ENCODE measurements around the gene PRRG2. TPM values are rescaled to one million over a fixed set of nuclear protein-coding genes. Genes with fewer than 3 reads are reported as not detected.
"Not testable (repeated sequence)": the region's sequence is repeated elsewhere in the genome, so short reads cannot be mapped to it uniquely, and the experiment has no call there.

Gene PRRG2
- total RNA-seq, 2 donors from 2014 or later = 2.3 to 10.8 TPM

DNA sequence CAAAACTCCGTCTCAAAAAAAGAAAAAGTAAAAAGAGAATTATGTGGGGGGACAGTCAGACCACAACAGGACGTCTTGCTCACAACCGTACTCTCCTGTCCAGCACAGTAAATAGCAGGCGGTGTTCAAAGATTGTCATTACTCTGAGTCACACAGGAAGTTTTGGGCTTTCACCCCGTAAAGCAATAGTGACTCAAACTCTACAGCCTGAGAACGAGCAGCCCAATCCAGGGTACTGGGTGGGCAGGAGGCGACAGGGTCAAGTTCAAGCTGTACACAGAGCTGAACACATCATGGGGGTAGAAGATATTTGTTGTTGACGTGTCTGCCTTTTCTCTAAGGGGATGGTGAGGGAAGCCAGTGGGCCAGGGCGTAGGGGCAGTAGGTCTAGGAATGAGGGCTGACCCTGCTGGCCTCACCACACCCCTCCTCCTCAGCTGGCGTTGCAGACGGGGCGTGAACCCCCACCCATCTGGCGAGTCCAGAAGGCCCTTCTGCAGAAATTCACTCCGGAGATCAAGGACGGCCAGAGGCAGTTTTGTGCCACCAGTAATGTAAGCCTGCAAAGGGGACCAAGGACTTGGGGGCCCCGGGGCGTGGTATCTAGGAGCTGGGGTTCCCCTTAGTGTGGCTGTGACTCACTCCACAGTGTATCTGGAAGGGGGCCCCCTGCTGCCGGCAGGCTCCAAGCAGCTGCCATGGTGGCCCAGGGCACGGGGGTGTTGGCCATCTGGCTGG lies 33.1 kb downstream of the PRRG2 start:
- ATAC-seq (peak; percentile 60 to 84), DNase-seq (ENCODE audit: low spot score in 2 of 2) (no peak)
- Mint-ChIP-seq H3K36me3 (peaks cover 10 to 22% of the 10 kb centered on the region in 2 donors), H3K9me3 (no peaks in the 10 kb centered on the region), H3K27ac (peak overlapping the region; percentile 54 to 91)

DNA sequence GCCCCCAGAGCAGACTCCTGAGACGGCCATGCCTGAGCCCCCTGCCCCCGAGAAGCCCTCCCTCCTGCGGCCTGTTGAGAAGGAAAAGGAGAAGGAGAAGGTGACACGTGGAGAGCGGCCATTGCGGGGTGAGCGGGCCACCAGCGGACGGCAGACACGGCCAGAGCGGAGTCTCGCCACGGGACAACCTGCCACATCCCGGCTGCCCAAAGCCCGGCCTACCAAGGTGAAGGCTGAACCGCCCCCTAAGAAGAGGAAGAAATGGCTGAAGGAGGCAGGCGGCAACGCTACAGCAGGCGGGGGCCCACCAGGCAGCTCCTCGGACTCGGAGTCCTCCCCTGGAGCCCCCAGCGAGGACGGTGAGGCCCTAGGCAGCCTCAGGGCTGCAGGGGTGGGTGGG lies 34.7 kb downstream of the PRRG2 start:
- Mint-ChIP-seq H3K27ac (no peak overlapping the region), H3K9me3 (no peaks in the 10 kb centered on the region), H3K36me3 (peaks cover 10 to 22% of the 10 kb centered on the region in 2 donors)
- no peak for ATAC-seq
- no peak for DNase-seq (ENCODE audit: low spot score in 2 of 2)

DNA sequence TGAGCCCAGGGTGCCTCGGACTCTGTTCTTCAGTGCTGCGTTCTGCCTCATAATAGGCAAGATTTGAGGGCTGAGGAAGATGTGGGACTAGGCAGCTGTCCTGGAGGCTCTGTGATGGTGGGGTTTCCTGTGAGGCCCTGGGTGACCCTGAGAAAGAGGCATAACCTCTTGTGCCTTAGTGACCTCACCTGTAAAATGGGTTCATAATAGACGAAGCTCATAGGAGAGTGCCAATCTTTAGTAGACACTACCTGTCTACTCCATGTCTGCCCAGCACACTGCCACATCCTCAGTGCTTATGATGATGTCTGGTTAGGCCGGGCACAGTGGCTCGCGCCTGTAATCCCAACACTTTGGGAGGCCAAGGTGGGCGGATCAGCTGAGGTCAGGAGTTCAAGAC lies 35.4 kb downstream of the PRRG2 start:
- H3K9me3 Mint-ChIP-seq = no peaks in the 10 kb centered on the region
- no peak overlapping the region for H3K27ac Mint-ChIP-seq
- no peak for DNase-seq (ENCODE audit: low spot score in 2 of 2)
- no peak for ATAC-seq
- peaks cover 10 to 22% of the 10 kb centered on the region in 2 donors for H3K36me3 Mint-ChIP-seq

DNA sequence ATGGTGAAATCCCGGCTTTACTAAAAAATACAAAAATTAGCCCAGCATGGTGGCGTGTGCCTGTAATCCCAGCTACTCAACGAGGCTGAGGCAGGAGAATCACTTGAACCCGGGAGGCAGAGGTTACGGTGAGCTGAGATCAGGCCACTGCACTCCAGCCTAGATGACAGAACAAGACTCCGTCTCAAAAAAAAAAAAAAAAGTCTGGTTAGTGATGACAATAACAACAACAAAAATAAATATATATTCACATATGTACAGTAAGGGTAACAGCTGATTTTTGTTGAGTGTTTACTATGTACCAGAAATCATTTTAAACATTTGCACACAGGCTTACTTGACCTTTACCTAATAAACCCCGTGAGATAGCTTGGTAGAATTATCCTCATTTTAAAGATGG lies 35.8 kb downstream of the PRRG2 start:
- DNase-seq (ENCODE audit: low spot score in 2 of 2) (no peak), ATAC-seq (no peak)
- Mint-ChIP-seq H3K36me3 (peaks cover 10 to 22% of the 10 kb centered on the region in 2 donors), H3K9me3 (no peaks in the 10 kb centered on the region), H3K27ac (no peak overlapping the region)

DNA sequence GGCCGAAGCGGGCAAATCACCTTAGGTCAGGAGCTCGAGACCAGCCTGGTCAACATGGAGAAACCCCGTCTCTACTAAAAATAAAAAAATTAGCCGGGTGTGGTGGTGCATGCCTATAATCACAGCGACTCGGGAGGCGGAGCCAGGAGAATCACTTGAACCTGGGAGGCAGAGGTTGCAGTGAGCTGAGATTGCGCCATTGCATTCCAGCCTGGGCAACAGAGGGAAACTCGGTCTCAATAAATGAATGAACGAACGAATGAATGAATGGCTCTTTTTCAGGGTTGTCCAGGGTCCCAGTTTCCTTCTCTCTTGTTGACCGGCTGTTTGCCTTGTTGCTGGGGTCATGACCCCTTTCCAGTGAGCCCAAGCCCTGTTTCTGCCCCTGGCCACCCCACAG lies 36.7 kb downstream of the PRRG2 start:
- ATAC-seq; DNase-seq (ENCODE audit: low spot score in 2 of 2); H3K27ac Mint-ChIP-seq; H3K9me3 Mint-ChIP-seq: not testable (repeated sequence)
- H3K36me3 Mint-ChIP-seq = peaks cover 10 to 22% of the 10 kb centered on the region in 2 donors

DNA sequence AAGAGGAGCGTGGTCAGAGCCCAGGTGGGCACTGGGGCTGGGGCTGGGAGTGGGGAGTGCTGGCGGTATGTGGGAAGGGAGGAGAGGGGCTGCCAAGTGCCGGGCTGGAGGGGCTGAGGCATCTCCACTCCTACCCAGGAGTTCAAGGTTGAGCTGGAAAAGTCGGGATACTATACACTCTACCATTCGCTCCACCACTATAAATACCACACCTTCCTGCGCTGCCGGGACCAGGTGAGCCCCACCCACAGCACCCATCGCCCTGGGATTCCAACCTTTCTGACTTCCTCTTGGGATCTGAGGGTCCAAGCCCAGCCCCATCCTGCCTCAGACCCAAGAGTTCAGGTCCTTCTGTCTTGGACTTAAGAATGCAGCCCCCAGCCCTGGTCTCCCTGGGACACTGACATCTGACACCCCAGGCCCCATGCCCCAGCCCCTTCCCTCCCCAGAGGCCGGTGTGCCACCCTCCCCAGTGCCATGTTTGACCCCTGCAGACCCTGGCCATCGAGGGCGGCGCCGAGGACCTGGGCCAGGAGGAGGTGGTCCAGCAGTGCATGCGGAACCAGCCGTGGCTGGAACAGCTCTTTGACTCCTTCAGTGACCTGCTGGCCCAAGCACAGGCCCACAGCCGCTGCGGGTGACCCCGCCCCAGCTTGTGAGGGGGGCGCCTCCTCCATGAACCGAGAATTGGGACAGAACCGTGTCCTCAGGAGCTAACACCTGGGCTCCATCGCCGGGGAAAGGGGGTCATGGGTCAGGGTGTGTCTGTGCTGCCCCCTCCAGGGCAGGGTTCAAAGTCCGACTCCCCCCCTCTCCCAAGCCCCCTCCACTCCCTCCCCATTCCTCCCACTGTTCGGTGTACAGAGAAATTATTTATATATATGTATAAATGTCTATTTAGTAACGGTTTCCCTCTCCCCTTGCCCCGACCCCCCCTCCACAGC lies 44.1 kb downstream of the PRRG2 start:
- no peaks in the 10 kb centered on the region for H3K9me3 Mint-ChIP-seq
- no peak for DNase-seq (ENCODE audit: low spot score in 2 of 2)
- ATAC-seq = peak in 1 of 2 donors; percentile 26
- no peaks in the 10 kb centered on the region for H3K36me3 Mint-ChIP-seq
- no peak overlapping the region for H3K27ac Mint-ChIP-seq

DNA sequence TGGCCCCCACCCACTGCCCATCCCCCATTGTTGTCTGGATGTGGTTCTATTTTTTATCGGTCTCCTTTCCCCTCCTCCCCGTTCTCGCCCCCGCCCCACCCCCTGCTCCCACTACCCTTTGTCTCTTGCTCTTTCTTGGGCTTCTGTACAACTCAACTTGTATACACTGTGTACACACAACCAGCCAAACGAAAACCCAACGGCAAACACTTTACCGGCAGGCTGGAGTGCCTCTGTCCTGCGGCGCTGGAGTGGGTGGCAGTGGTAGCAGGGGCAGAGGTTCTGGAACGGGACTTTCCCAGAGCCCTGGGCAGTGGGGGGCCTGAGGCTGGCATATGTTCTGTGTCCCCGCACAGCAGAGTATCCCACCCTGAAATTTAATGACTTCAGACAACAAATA lies 45.1 kb downstream of the PRRG2 start:
- no peaks in the 10 kb centered on the region for H3K36me3 Mint-ChIP-seq
- H3K27ac Mint-ChIP-seq = no peak overlapping the region
- DNase-seq (ENCODE audit: low spot score in 2 of 2) = no peak
- no peaks in the 10 kb centered on the region for H3K9me3 Mint-ChIP-seq
- ATAC-seq = no peak

DNA sequence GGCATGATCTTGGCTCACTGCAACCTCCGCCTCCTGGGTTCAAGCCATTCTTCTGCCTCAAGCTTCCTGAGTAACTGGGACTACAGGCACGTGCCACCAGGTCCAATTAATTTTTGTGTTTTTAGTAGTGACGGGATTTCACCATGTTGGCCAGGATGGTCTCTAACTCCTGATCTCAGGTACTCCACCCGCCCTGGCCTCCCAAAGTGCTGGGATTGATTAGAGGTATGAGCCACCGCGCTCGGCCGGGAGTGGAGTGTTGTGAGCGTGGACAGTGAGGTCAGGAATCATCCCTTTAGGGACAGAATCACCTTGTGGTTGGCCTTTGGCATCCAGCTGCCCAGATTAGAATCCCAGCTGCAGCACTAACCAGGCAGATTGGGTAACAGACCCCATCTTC lies 48.5 kb downstream of the PRRG2 start:
- H3K9me3 Mint-ChIP-seq = no peaks in the 10 kb centered on the region
- H3K36me3 Mint-ChIP-seq = no peaks in the 10 kb centered on the region
- H3K27ac Mint-ChIP-seq = no peak overlapping the region
- DNase-seq (ENCODE audit: low spot score in 2 of 2) = no peak
- no peak for ATAC-seq

DNA sequence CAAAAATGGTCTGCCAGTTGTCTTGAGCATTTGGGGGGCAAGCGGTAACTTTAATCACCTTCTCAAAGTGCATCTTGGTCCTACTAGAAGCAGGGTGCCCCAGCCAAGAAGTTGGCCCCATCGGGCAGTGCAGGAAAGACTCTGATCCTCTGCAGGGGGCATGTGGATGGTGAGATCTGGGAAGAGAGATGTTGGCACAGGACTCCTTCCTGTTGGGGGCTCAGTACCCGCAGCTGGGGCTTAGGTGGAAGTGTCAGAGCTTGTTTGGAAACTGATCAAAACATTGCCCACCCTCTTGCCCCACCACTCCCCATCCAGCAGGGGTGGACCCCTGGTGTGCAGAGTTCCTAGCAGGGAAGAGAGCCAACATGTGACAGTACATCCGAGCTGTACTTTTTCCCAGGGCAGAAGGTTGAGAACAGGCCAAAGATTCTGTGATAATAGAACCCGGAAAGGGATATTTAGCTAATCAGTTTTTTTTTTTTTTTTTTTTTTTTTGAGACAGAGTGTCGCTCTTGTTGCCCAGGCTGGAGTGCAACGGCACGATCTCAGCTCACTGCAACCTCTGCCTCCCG lies 50.0 kb downstream of the PRRG2 start:
- no peak for ATAC-seq
- H3K9me3 Mint-ChIP-seq = no peaks in the 10 kb centered on the region
- no peaks in the 10 kb centered on the region for H3K36me3 Mint-ChIP-seq
- no peak overlapping the region for H3K27ac Mint-ChIP-seq
- DNase-seq (ENCODE audit: low spot score in 2 of 2) = no peak

DNA sequence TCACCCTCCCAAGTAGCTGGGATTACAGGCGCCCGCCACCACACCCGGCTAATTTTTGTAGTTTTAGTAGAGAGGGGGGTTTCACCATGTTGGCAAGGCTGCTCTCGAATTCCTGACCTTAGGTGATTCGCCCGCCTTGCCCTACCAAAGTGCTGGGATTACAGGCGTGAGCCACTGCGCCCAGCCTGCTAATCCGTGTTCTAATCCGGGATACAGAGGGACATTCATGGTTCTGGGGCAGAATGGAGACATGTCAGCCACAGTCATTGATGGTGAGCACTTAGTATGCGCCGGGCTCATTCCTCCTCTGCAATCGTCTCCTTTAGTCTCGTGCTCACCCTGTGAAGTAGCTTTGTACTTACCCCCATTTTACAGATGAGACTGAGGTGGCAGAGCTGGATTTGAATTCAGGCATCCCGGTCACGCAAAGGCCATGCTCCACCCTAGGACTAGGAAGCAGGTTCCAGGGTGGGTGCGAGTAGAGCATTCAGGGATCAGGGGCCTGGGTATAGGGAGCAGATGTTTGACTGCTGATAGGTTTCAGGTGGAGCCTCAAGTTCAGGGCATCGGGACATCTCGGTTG lies 50.6 kb downstream of the PRRG2 start:
- H3K36me3 Mint-ChIP-seq = no peaks in the 10 kb centered on the region
- no peak for DNase-seq (ENCODE audit: low spot score in 2 of 2)
- ATAC-seq = no peak
- no peaks in the 10 kb centered on the region for H3K9me3 Mint-ChIP-seq
- H3K27ac Mint-ChIP-seq = peak overlapping the region in 1 of 2 donors; percentile 81

DNA sequence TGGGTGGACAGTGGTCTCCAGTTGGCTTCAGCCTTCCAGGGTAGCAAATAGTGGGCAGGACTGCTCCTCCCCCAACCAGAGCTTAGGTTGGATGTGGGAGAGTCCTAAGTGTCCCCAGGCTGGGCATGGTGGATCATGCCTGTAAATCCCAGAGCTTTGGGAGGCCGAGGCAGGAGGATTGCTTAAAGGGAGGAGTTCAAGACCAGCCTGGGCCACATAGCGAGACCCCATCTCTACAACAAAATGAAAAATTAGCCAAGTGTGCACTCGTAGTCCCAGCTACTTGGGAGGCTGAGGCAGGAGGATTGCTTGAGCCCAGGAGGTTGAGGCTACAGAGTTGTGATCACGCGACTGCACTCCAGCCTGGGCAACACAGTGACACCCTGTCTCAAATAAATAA lies 51.5 kb downstream of the PRRG2 start:
- Mint-ChIP-seq H3K27ac (peak overlapping the region; percentile 29 to 81), H3K36me3 (no peaks in the 10 kb centered on the region), H3K9me3 (no peaks in the 10 kb centered on the region)
- ATAC-seq = no peak
- no peak for DNase-seq (ENCODE audit: low spot score in 2 of 2)

DNA sequence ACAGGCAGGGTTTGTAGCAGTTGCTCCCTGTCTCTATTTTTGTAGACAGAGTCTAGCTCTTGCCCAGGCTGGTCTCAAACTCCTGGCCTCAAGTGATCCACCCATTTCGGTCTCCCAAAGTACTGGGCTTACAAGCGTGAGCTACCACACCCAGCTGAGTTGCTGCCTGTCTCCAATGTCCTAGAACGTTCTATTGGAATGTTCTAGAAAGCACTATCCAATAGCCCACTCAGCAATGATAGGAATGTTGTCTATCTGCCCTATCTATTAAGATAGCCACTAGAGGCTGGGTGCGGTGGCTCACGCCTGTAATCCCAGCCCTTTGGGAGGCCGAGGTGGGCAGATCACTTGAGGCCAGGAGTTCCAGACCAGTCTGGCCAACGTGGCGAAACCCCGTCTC lies 52.2 kb downstream of the PRRG2 start:
- ATAC-seq; H3K9me3 Mint-ChIP-seq; DNase-seq (ENCODE audit: low spot score in 2 of 2); H3K36me3 Mint-ChIP-seq; H3K27ac Mint-ChIP-seq: not testable (repeated sequence)

DNA sequence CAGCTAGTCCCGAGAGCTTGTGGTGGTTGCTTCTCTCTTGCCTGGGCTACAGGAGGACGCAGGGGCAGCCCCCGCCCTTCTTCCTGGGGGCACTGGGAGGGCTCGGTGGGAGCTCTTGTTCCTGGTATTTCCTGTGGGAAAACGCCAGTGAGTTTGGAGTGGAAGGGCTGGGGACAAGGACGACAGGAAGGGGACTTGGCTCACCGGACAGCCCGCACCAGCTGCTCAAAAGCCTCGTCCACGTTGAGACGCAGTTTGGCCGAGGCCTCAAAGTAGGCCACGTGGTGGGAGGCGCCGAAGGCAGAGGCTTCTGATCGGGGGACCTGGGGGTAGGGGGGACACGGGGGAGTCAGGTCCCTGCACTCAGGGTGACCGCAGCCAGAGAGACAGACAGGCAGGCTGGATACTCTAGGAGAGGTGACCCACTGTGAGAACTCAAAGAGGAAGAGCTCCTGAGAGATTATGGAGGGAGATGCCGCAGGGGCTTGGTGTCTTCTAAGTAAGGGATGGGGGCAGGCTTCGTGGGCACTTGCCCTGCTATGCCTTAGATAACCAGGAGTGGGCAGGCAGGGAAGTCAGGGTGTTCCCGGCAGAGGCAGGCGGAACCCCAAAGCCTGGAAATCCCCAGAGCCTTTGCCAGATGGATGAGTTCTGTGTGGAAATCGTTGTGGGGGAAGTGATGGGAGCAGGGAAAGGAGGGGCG lies 54.6 kb downstream of the PRRG2 start:
- Mint-ChIP-seq H3K27ac (peak overlapping the region; percentile 55 to 57), H3K36me3 (peaks cover 3 to 5% of the 10 kb centered on the region in 2 donors), H3K9me3 (no peaks in the 10 kb centered on the region)
- ATAC-seq (no peak), DNase-seq (ENCODE audit: low spot score in 2 of 2) (no peak)

DNA sequence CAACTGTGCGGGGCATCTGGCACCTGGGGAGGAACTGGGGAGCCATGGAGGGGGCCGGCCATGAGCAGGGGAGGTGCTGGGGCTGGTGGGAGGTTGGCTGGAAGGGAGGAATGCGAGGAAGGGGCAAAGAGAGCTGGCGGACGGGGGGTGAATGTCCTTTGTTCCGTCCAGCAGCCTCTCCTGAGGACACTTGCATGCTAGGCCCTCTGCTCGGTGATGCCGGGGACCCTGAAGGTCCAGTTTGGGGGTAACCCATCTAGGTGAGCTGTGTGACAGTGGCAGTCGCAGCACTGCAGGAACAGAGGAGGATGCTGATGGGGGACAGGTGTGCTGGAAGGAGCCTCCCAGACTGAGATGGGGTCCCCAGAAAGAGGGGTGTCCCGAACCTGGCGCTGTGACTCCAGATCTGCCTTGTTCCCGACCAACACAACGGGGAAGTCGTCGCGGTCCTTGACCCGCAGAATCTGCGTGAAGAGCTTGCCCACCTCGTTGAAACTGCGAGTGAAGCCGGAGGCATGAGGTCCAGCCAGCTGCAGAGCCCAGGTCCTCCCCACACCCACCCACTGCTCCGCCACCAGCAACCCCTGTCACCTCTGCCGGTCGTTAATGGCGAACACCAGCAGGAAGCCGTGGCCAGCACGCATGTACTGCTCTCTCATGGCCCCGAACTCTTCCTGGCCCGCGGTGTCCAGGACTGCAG lies 55.3 kb downstream of the PRRG2 start:
- no peaks in the 10 kb centered on the region for H3K9me3 Mint-ChIP-seq
- H3K36me3 Mint-ChIP-seq = peaks cover 7 to 8% of the 10 kb centered on the region in 2 donors
- ATAC-seq (no peak), DNase-seq (ENCODE audit: low spot score in 2 of 2) (no peak)
- H3K27ac Mint-ChIP-seq = no peak overlapping the region

DNA sequence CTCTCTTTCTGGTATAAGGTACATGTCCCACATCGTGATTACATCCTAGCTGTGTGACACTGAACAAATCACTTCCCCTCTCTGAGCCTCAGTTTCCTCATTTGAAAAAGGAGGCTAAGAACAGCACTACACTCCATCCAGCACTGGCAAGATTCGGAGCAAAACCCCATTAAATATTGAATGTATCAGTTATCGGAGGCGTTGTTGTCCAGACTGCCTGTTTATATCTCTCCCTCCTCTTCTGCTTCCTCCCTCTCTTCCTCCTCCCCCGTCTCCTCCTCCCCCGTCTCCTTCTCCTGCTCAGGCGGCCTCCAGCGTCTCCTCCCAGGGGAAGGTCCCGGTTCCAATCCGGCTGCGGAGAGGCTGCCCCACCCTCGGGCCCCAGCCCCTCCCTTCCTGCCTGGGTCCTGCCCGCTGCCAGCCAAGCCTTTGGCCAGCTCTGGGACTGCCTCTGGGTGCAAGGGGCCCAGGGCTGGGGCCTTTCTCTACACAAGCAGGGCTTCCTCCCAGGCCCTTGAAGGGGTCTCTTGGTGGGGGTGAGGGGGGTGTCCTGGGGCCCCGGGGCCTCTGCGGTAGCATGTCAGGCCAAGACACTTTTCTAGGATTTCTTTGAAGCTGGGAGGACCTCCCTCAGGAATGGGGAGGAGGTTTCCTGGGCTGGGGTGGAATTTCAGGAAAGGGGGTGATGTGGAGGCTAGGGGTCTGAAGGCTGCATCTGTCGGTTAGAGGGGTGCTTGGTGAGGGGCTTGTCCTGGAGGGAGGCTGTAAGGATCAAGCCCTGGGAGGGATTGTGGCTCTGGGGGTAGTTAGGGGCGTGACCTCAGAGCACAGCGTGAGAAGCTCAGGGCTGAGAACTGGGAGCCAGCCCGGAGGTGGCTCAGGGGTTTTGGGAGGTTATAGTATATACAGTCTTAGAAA lies 57.0 kb downstream of the PRRG2 start:
- Mint-ChIP-seq H3K27ac (peak overlapping the region in 1 of 2 donors; percentile 17), H3K9me3 (no peaks in the 10 kb centered on the region), H3K36me3 (peaks cover 12 to 15% of the 10 kb centered on the region in 2 donors)
- peak in 1 of 2 donors; percentile 55 for DNase-seq (ENCODE audit: low spot score in 2 of 2)
- ATAC-seq = no peak

Measured in activated naive CD4-positive, alpha-beta T cell treated with anti-CD3 and anti-CD28 coated beads, Interleukin-2, amount 50 U/mL, for 72 hours (primary cell).